OCI-LY3 (cell line): ENCODE data around the gene CD207.

ENCODE experiments used
- H2AFZ ChIP-seq: fragments of 200-600, 300-600 bp; shearing (Covaris generic); 2 replicates; pipeline ENCODE4 v1.6.0; 2014; ENCODE audit warnings: antibody characterized with exemption, low read depth, low read length
- H3K27ac ChIP-seq: fragments of 200-600, 300-600 bp; sonication (generic); 2 replicates; pipeline ENCODE4 v1.5.1; 2014; ENCODE audit warnings: mild to moderate bottlenecking, low read length, moderate library complexity, mixed read lengths
- H3K27me3 ChIP-seq: fragments of 200-600, 300-600 bp; sonication (generic); 2 replicates; pipeline ENCODE4 v1.6.1; 2014; ENCODE audit warnings: low read depth, low read length, mixed read lengths
- H3K36me3 ChIP-seq: fragments of 200-600, 300-600 bp; sonication (generic); replicated peaks from 2 replicates; pipeline ENCODE3; 2014; ENCODE audit warnings: low read depth, low read length, mixed read lengths
- H3K4me1 ChIP-seq: fragments of 300-600, 200-600 bp; sonication (generic); 2 replicates; pipeline ENCODE4 v1.6.1; 2014; ENCODE audit warnings: low read length, mixed read lengths
- H3K4me2 ChIP-seq: fragments of 200-600, 300-600 bp; sonication (generic); 2 replicates; pipeline ENCODE4 v1.6.1; 2014; ENCODE audit warnings: low read length, mixed read lengths
- H3K4me3 ChIP-seq: fragments of 300-600, 200-600 bp; sonication (generic); 2 replicates; pipeline ENCODE4 v1.5.1; 2014; ENCODE audit warnings: antibody characterized with exemption, mild to moderate bottlenecking, low read length, moderate library complexity
- H3K79me2 ChIP-seq: fragments of 300-600, 200-600 bp; shearing (Covaris generic); 2 replicates; pipeline ENCODE4 v1.6.1; 2014; ENCODE audit warnings: mild to moderate bottlenecking, low read length, mixed read lengths
- H3K9ac ChIP-seq: fragments of 300-600, 200-600 bp; shearing (Covaris generic); 2 replicates; pipeline ENCODE4 v1.6.0; 2014; ENCODE audit warnings: mild to moderate bottlenecking, low read length, moderate library complexity
- H3K9me3 ChIP-seq: fragments of 200-600, 300-600 bp; shearing (Covaris generic); 2 replicates; pipeline ENCODE4 v1.6.1; 2014; ENCODE audit warnings: low read length, mixed read lengths; ENCODE audit not compliant: insufficient read depth
- H4K20me1 ChIP-seq: fragments of 200-600, 300-600 bp; sonication (generic); 2 replicates; pipeline ENCODE4 v1.6.1; 2016; ENCODE audit warnings: low read length, mixed read lengths; ENCODE audit not compliant: insufficient read depth
- CTCF ChIP-seq: fragments of 200-600, 300-600 bp; sonication (generic); IDR thresholded peaks from 2 replicates; pipeline ENCODE4 v1.5.1; 2014; ENCODE audit warnings: antibody characterized with exemption, low read length, low read depth
- EZH2phosphoT487 ChIP-seq: fragments of 200-600 bp; shearing (Covaris generic); IDR thresholded peaks from 2 replicates; pipeline ENCODE4 v1.6.1; 2018; ENCODE audit warnings: antibody characterized with exemption, mixed run types, low read depth

Gene CD207

GRCh38 chr2:70795164-70795995 lies 40.2 kb downstream of the CD207 start:
- Histone ChIP-seq H3K79me2 (no peaks in the 10 kb centered on the region), H3K9ac (no peak overlapping the region), H3K4me1 (peaks cover 20% of the 10 kb centered on the region), H3K4me3 (no peak overlapping the region), H3K9me3 (no peaks in the 10 kb centered on the region), H2AFZ (no peak overlapping the region), H3K36me3 (no peaks in the 10 kb centered on the region), H3K27me3 (no peaks in the 10 kb centered on the region), H3K4me2 (no peak overlapping the region), H3K27ac (no peak overlapping the region), H4K20me1 (no peaks in the 10 kb centered on the region)
- TF ChIP-seq EZH2phosphoT487 (no peak), CTCF (no peak)

GRCh38 chr2:70793450-70793849 lies 42.2 kb downstream of the CD207 start:
- H3K4me3 ChIP-seq = no peak overlapping the region
- no peaks in the 10 kb centered on the region; the same call in 1 of the 2 replicates for H3K27me3 ChIP-seq
- H3K4me2 ChIP-seq = no peak overlapping the region
- no peak overlapping the region for H3K27ac ChIP-seq
- H3K9ac ChIP-seq = no peak overlapping the region
- H3K9me3 ChIP-seq = no peaks in the 10 kb centered on the region
- no peaks in the 10 kb centered on the region for H3K36me3 ChIP-seq
- H4K20me1 ChIP-seq = no peaks in the 10 kb centered on the region
- TF ChIP-seq CTCF = no peak
- no peak for TF ChIP-seq EZH2phosphoT487
- peaks cover 20% of the 10 kb centered on the region for H3K4me1 ChIP-seq
- H3K79me2 ChIP-seq = no peaks in the 10 kb centered on the region
- no peak overlapping the region for H2AFZ ChIP-seq

DNA sequence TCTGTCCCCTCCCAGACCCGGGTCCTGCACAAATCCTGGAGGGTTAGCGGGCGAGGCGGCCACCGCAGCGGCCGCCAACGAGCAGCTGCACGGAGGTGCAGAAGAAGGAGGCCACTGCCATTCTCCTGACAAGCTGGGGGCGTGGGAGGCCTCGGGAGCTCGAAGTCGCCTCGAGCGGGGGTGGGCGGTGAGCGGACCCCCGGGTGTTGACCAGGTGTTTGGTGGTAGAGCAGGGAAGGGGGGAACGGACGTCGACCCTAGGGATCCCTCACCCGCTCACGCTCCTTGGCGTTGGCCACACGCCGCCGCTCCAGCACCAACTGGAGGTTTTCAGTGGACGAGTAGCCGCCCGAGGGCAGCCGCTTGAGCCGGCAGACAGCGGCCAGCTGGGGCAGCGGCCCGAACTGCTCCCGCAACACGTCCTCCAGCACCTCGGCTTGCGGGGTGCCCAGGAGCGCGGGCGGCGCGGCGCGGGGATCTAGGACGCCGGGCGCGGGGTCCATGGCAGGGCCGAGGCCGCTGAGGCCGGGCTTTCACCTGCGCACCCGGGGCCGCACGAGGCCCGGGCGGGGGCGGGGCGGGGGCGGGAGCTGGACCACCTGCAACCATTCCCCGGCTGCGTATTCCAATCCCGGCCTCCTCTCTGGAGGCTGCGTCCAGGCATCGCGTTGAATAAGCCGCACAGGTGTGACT lies 45.3 kb downstream of the CD207 start, which contains the start of gene FIGLA:
FIGLA (minus strand) TSS at position 508 of the 693 bp plus-strand sequence; CDS start at position 503, 5 bp downstream.
- Histone ChIP-seq H3K36me3 (no peaks in the 10 kb centered on the region), H3K4me3 (no peak within 1 kb of the TSS), H3K4me2 (peak within 1 kb of the TSS; percentile 52), H3K27me3 (peaks cover 11% of the 10 kb centered on the region), H3K4me1 (peaks cover 11% of the 10 kb centered on the region), H3K79me2 (no peaks in the 10 kb centered on the region), H2AFZ (no peak within 1 kb of the TSS), H3K9ac (no peak within 1 kb of the TSS), H3K9me3 (no peaks in the 10 kb centered on the region), H4K20me1 (no peaks in the 10 kb centered on the region), H3K27ac (no peak within 1 kb of the TSS)
- TF ChIP-seq EZH2phosphoT487 (no peak), CTCF (no peak)
